K562 (cell line): ENCODE results near the gene IL24. TPM values are rescaled to one million over a fixed set of nuclear protein-coding genes. Genes with fewer than 3 reads are reported as not detected.

Experiments
- ADNP ChIP-seq: fragments of 200-800 bp; sonication (Bioruptor generic); IDR thresholded peaks from 2 replicates; pipeline ENCODE4 v1.6.1; 2016; ENCODE audit warnings: missing genetic modification characterization, missing compliant biosample characterization
- CBX1 ChIP-seq: sonication (generic); IDR thresholded peaks from 2 replicates; pipeline ENCODE4 v1.6.1; 2016; ENCODE audit warnings: antibody characterized with exemption, low read depth, mild to moderate bottlenecking
- MLX ChIP-seq, 2 experiments: fragments of 450-650 bp in 1 of 2; sonication (generic) in 1 of 2; formaldehyde crosslinking; conservative IDR thresholded peaks; 2 replicates each; pipeline versions ENCODE4 v1.4.0 to v1.8.1; 2020 to 2022; ENCODE audit warnings: mild to moderate bottlenecking in 1 of 2, missing genetic modification reagents in 1 of 2
- NKRF ChIP-seq: fragments of 450-650 bp; IDR thresholded peaks from 2 replicates; pipeline ENCODE4 v1.6.1; 2016; ENCODE audit warnings: borderline replicate concordance
- ZNF280A ChIP-seq: fragments of 450-650 bp; IDR thresholded peaks from 2 replicates; pipeline ENCODE4 v1.6.1; 2018; ENCODE audit warnings: mild to moderate bottlenecking, low read depth; ENCODE audit not compliant: partially characterized antibody
- ZNF282 ChIP-seq: sonication (generic); formaldehyde crosslinking; IDR thresholded peaks from 2 replicates; pipeline ENCODE4 v1.8.1; 2023; ENCODE audit warnings: missing genetic modification reagents
- polyA plus RNA-seq, 8 experiments: library from polyadenylated mRNA; depleted of rRNA in 4 of 8; stranded (reverse) in 5 of 8; unstranded in 3 of 8; fragments of >200 nt; fragmentation: Nextera tagmentation in 2 of 8; fragmentation: Illumina TruSeq in 1 of 8; extraction: Ambion mirVana in 2 of 8; extraction: Trizol in 1 of 8; gene quantifications; 2 replicates each; pipeline versions ENCODE4 v1.2.1 to v1.2.3, GENCODE V29; 2011 to 2014; ENCODE audit warnings: inconsistent platforms in 1 of 8, missing spikeins in 1 of 8
- total RNA-seq, 7 experiments: library from RNA; depleted of rRNA in 6 of 7; stranded (reverse); fragments of >200 nt in 6 of 7; fragmentation: Illumina TruSeq in 2 of 7; extraction: Trizol in 2 of 7; gene quantifications; 2 replicates each; pipeline versions ENCODE4 v1.2.1 to v1.2.3, GENCODE V29; 2011 to 2021; ENCODE audit warnings: low replicate concordance in 1 of 7

Gene IL24
- total and polyA plus RNA-seq, 9 of the 15 experiments (the other 6 are each of a cell fraction or from before 2014, with no cell fraction given), result 0.04 to 0.19 TPM; not detected in 7

DNA sequence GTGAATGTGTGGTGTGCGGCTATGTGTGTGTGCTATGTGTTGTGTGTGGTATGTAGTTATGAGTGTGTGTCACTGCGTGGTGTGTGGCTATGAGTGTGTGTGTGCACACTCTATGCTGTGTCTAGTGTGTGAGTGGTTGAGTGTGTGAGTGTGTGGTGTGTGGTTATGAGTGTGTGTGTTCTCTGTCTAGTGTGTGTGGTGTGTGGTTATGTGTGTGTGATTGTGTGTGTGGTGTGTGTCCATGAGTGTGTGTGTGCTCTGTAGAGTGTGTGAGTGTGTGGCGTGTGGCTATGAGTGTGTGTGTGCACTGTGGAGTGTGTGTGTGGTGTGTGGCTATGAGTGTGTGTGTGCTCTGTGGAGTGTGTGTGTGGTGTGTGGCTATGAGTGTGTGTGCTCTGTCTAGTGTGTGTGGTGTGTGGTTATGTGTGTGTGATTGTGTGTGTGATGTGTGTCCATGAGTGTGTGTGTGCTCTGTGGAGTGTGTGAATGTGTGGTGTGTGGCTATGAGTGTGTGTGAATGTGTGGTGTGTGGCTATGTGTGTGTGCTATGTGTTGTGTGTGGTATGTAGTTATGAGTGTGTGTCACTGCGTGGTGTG lies 26.8 kb downstream of the IL24 start (continued):
- TF ChIP-seq MLX (CRISPR knock-in tag; conservative IDR thresholded peaks at IDR 0.05) (0 out of 4 replicates have a peak, but pooled peaks of 1 of the 2 experiments have one; percentile 64), CBX1 (peak; percentile 95; the same call in 1 of the 2 replicates), ZNF282 (CRISPR knock-in tag) (0 out of 2 replicates have a peak, but pooled peaks have one; percentile 10), NKRF (0 out of 2 replicates have a peak, but pooled peaks have one; percentile 34), ZNF280A (peak; percentile 20), ADNP (tag) (peak; percentile 80)
